DND-41 (cell line): Measurements from ENCODE around the gene MPZ.

ENCODE experiments used
- ATAC-seq: fragments of 200-7000 bp; cut with Tn5 transposase; 3 replicates; pipeline ENCODE4 v1.9.1; 2021; ENCODE audit warnings: low read depth; ENCODE audit not compliant: insufficient read depth
- DNase-seq: peaks from one replicate; pipeline ENCODE4 v3.0.0-alpha.2; 2020
- H2AFZ ChIP-seq: 2 replicates; pipeline ENCODE4 v1.6.0; 2012; ENCODE audit warnings: low read depth, low read length
- H3K27ac ChIP-seq: 2 replicates; pipeline ENCODE4 v1.5.1; 2012; ENCODE audit warnings: low read length, inconsistent platforms
- H3K27me3 ChIP-seq: fragments of 200-600 bp; sonication (generic); 2 replicates; pipeline ENCODE4 v1.6.0; 2012; ENCODE audit warnings: low read length, mild to moderate bottlenecking, inconsistent platforms; ENCODE audit not compliant: insufficient read depth, poor library complexity
- H3K36me3 ChIP-seq: 2 replicates; pipeline ENCODE4 v1.5.1; 2012; ENCODE audit warnings: low read length, inconsistent platforms; ENCODE audit not compliant: insufficient read depth
- H3K4me1 ChIP-seq: 2 replicates; pipeline ENCODE4 v1.5.1; 2012; ENCODE audit warnings: mild to moderate bottlenecking, low read length; ENCODE audit not compliant: insufficient read depth
- H3K4me2 ChIP-seq: 2 replicates; pipeline ENCODE4 v1.6.0; 2012; ENCODE audit warnings: mild to moderate bottlenecking, moderate library complexity, low read length, inconsistent platforms; ENCODE audit not compliant: insufficient read depth
- H3K4me3 ChIP-seq, 2 experiments: fragments of 200-600 bp in 1 of 2; shearing (Covaris generic) in 1 of 2; 2 replicates each; pipeline ENCODE4 v1.5.1; 2012 to 2016; ENCODE audit warnings: inconsistent platforms in 2 of 2, low read length in 2 of 2, mild to moderate bottlenecking in 2 of 2, low read depth in 1 of 2, moderate library complexity in 1 of 2
- H3K79me2 ChIP-seq: 2 replicates; pipeline ENCODE4 v1.6.0; 2012; ENCODE audit warnings: low read length, inconsistent platforms; ENCODE audit not compliant: insufficient read depth
- H3K9ac ChIP-seq: 2 replicates; pipeline ENCODE4 v1.6.0; 2012; ENCODE audit warnings: low read depth, mild to moderate bottlenecking, inconsistent platforms, low read length, moderate library complexity
- H3K9me3 ChIP-seq: 2 replicates; pipeline ENCODE4 v1.5.1; 2012; ENCODE audit warnings: low read length, moderate library complexity, mild to moderate bottlenecking, inconsistent platforms; ENCODE audit not compliant: insufficient read depth, severe bottlenecking
- H4K20me1 ChIP-seq: 2 replicates; pipeline ENCODE4 v1.6.0; 2012; ENCODE audit warnings: low read length; ENCODE audit not compliant: insufficient read depth
- CTCF ChIP-seq: IDR thresholded peaks from 2 replicates; pipeline ENCODE4 v1.5.1; 2012; ENCODE audit warnings: borderline replicate concordance, low read length, moderate library complexity, mild to moderate bottlenecking; ENCODE audit not compliant: poor library complexity, severe bottlenecking; ENCODE audit errors: extremely low read depth
- EZH2 ChIP-seq: IDR thresholded peaks from 3 replicates; pipeline ENCODE4 v1.6.1; 2012; ENCODE audit warnings: borderline replicate concordance, low read depth, mild to moderate bottlenecking, moderate library complexity, low read length, inconsistent platforms; ENCODE audit not compliant: severe bottlenecking

Gene MPZ

GRCh38 chr1:161309868-161310267, at the start of gene MPZ:
Gene MPZ (minus strand): TSS chr1:161309968. CDS start chr1:161309905, 63 bp downstream.
- Histone ChIP-seq H3K9me3 (no peaks in the 10 kb centered on the region), H3K36me3 (no peaks in the 10 kb centered on the region), H4K20me1 (no peaks in the 10 kb centered on the region), H3K27ac (no peak within 1 kb of the TSS), H2AFZ (no peak within 1 kb of the TSS), H3K79me2 (peaks cover 7% of the 10 kb centered on the region), H3K4me2 (no peak within 1 kb of the TSS), H3K4me3 (no peak within 1 kb of the TSS), H3K4me1 (peaks cover 38% of the 10 kb centered on the region), H3K9ac (no peak within 1 kb of the TSS), H3K27me3 (no peaks in the 10 kb centered on the region)
- ATAC-seq (no peak), DNase-seq (no peak)
- TF ChIP-seq CTCF (no peak), EZH2 (no peak)

GRCh38 chr1:161359291-161359690, 49.5 kb upstream of the MPZ start:
- Histone ChIP-seq H3K79me2 (0 out of 2 replicates have a peak, but pooled peaks cover 4% of the 10 kb centered on the region), H3K27me3 (no peaks in the 10 kb centered on the region), H2AFZ (no peak overlapping the region), H3K4me2 (no peak overlapping the region), H3K4me1 (no peaks in the 10 kb centered on the region), H3K36me3 (peaks cover 32% of the 10 kb centered on the region), H3K27ac (no peak overlapping the region), H4K20me1 (no peaks in the 10 kb centered on the region), H3K4me3 (no peak overlapping the region), H3K9ac (no peak overlapping the region), H3K9me3 (no peaks in the 10 kb centered on the region)
- DNase-seq (no peak), ATAC-seq (no peak)
- TF ChIP-seq CTCF (no peak), EZH2 (no peak)

- peaks cover 10% of the 10 kb centered on the region; the same call in 1 of the 2 replicates for H3K79me2 ChIP-seq
- no peak overlapping the region for H2AFZ ChIP-seq
- no peaks in the 10 kb centered on the region for H3K9me3 ChIP-seq
- H3K4me2 ChIP-seq: no peak overlapping the region
- no peaks in the 10 kb centered on the region for H3K27me3 ChIP-seq
- no peak for DNase-seq
- no peak overlapping the region for H3K4me3 ChIP-seq
- H3K27ac ChIP-seq: no peak overlapping the region
- ATAC-seq: no peak
- peaks cover 25% of the 10 kb centered on the region for H3K36me3 ChIP-seq
- H4K20me1 ChIP-seq: no peaks in the 10 kb centered on the region
- no peak overlapping the region for H3K9ac ChIP-seq
- no peaks in the 10 kb centered on the region for H3K4me1 ChIP-seq
- TF ChIP-seq CTCF (no peak), EZH2 (no peak)
Measured at GRCh38 chr1:161357073-161357472, 47.3 kb upstream of the MPZ start.

- ATAC-seq (no peak), DNase-seq (no peak)
- TF ChIP-seq EZH2 (no peak), CTCF (no peak)
- Histone ChIP-seq H3K36me3 (peaks cover 21% of the 10 kb centered on the region; the same call in 1 of the 2 replicates), H3K9ac (no peak overlapping the region), H4K20me1 (0 out of 2 replicates have a peak, but pooled peaks cover 3% of the 10 kb centered on the region), H2AFZ (no peak overlapping the region), H3K27ac (no peak overlapping the region), H3K4me2 (no peak overlapping the region), H3K4me1 (no peaks in the 10 kb centered on the region), H3K4me3 (no peak overlapping the region), H3K9me3 (no peaks in the 10 kb centered on the region), H3K27me3 (no peaks in the 10 kb centered on the region), H3K79me2 (peaks cover 11% of the 10 kb centered on the region; the same call in 1 of the 2 replicates)
Measured at GRCh38 chr1:161351482-161351881, 41.7 kb upstream of the MPZ start.
